DND-41 (cell line): Measurements from ENCODE around the gene CDH23.

Source experiments
- EZH2 ChIP-seq: IDR thresholded peaks from 3 replicates; pipeline ENCODE4 v1.6.1; 2012; ENCODE audit warnings: borderline replicate concordance, low read depth, mild to moderate bottlenecking, moderate library complexity, low read length, inconsistent platforms; ENCODE audit not compliant: severe bottlenecking
- TF ChIP-seq, protein P1 (sequence below): IDR thresholded peaks from 2 replicates; pipeline ENCODE4 v1.5.1; 2012; ENCODE audit warnings: borderline replicate concordance, low read length, moderate library complexity, mild to moderate bottlenecking; ENCODE audit not compliant: poor library complexity, severe bottlenecking; ENCODE audit errors: extremely low read depth

- TF ChIP-seq, protein P1, sequence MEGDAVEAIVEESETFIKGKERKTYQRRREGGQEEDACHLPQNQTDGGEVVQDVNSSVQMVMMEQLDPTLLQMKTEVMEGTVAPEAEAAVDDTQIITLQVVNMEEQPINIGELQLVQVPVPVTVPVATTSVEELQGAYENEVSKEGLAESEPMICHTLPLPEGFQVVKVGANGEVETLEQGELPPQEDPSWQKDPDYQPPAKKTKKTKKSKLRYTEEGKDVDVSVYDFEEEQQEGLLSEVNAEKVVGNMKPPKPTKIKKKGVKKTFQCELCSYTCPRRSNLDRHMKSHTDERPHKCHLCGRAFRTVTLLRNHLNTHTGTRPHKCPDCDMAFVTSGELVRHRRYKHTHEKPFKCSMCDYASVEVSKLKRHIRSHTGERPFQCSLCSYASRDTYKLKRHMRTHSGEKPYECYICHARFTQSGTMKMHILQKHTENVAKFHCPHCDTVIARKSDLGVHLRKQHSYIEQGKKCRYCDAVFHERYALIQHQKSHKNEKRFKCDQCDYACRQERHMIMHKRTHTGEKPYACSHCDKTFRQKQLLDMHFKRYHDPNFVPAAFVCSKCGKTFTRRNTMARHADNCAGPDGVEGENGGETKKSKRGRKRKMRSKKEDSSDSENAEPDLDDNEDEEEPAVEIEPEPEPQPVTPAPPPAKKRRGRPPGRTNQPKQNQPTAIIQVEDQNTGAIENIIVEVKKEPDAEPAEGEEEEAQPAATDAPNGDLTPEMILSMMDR, result no peak
- TF ChIP-seq EZH2, result no peak
Measured at GRCh38 chr10:71864911-71865361, 468.2 kb downstream of the CDH23 start.
